SU-DHL-6 (cell line): ENCODE results near the gene PDCD4.
"Not testable (repeated sequence)": the region's sequence is repeated elsewhere in the genome, so short reads cannot be mapped to it uniquely, and the experiment has no call there.

Experiments used
- H2AFZ ChIP-seq: fragments of 200-600 bp; sonication (generic); 2 replicates; pipeline ENCODE4 v1.6.1; 2014; ENCODE audit warnings: low read depth, mild to moderate bottlenecking, moderate library complexity, mixed read lengths, antibody characterized with exemption, low read length; ENCODE audit not compliant: severe bottlenecking
- H3F3A ChIP-seq: fragments of 200-600 bp; shearing (Covaris generic); 2 replicates; pipeline ENCODE4 v1.6.0; 2016; ENCODE audit warnings: antibody characterized with exemption, mild to moderate bottlenecking; ENCODE audit not compliant: insufficient read depth
- H3K27ac ChIP-seq: fragments of 200-600 bp; sonication (generic); 2 replicates; pipeline ENCODE4 v1.5.1; 2016; ENCODE audit warnings: low read depth, mild to moderate bottlenecking, low read length, moderate library complexity, mixed read lengths
- H3K27me3 ChIP-seq: fragments of 200-600 bp; sonication (generic), shearing (Covaris generic); 2 replicates; pipeline ENCODE4 v1.6.0; 2014; ENCODE audit warnings: mild to moderate bottlenecking, low read length
- H3K36me3 ChIP-seq: fragments of 200-600 bp; sonication (generic); 2 replicates; pipeline ENCODE4 v1.6.1; 2014; ENCODE audit warnings: mild to moderate bottlenecking, low read length, mixed read lengths
- H3K4me2 ChIP-seq: fragments of 300-600, 200-600 bp; shearing (Covaris generic), sonication (generic); 2 replicates; pipeline ENCODE4 v1.6.0; 2014; ENCODE audit warnings: low read length, low read depth, mild to moderate bottlenecking; ENCODE audit not compliant: poor library complexity, severe bottlenecking
- H3K4me3 ChIP-seq: fragments of 200-600 bp; sonication (generic); 2 replicates; pipeline ENCODE4 v1.5.1; 2014; ENCODE audit warnings: antibody characterized with exemption, low read length, mild to moderate bottlenecking, mixed read lengths; ENCODE audit not compliant: insufficient read depth, poor library complexity, severe bottlenecking
- H3K79me2 ChIP-seq: fragments of 200-600 bp; sonication (generic); 2 replicates; pipeline ENCODE4 v1.6.1; 2014; ENCODE audit warnings: mild to moderate bottlenecking, low read length, moderate library complexity; ENCODE audit not compliant: insufficient read depth
- H3K9ac ChIP-seq: fragments of 200-600 bp; sonication (generic); 2 replicates; pipeline ENCODE4 v1.7.0; 2014; ENCODE audit warnings: mild to moderate bottlenecking, low read length
- H3K9me2 ChIP-seq: fragments of 200-600 bp; sonication (generic); replicated peaks from 2 replicates; pipeline ENCODE4 v1.6.1; 2014; ENCODE audit warnings: low read length; ENCODE audit not compliant: insufficient read depth
- H3K9me3 ChIP-seq: fragments of 200-600 bp; sonication (generic); 2 replicates; pipeline ENCODE4 v1.6.1; 2014; ENCODE audit warnings: low read length, mixed read lengths; ENCODE audit not compliant: insufficient read depth
- H4K20me1 ChIP-seq: fragments of 200-600 bp; sonication (generic); 2 replicates; pipeline ENCODE4 v1.6.1; 2014; ENCODE audit warnings: low read depth, mild to moderate bottlenecking, antibody characterized with exemption, low read length, moderate library complexity, mixed read lengths
- CTCF ChIP-seq: fragments of 200-600 bp; sonication (generic); IDR thresholded peaks from one replicate; pipeline ENCODE4 v1.5.1; 2017; ENCODE audit warnings: antibody characterized with exemption, mild to moderate bottlenecking, low read length, moderate library complexity; ENCODE audit not compliant: insufficient read depth, poor library complexity, severe bottlenecking
- EZH2phosphoT487 ChIP-seq: fragments of 200-600 bp; sonication (generic), shearing (Covaris generic); conservative IDR thresholded peaks from 2 replicates; pipeline ENCODE4 v1.6.1; 2018; ENCODE audit warnings: mild to moderate bottlenecking, antibody characterized with exemption, low read length, moderate library complexity, mixed read lengths

The PDCD4 gene

DNA sequence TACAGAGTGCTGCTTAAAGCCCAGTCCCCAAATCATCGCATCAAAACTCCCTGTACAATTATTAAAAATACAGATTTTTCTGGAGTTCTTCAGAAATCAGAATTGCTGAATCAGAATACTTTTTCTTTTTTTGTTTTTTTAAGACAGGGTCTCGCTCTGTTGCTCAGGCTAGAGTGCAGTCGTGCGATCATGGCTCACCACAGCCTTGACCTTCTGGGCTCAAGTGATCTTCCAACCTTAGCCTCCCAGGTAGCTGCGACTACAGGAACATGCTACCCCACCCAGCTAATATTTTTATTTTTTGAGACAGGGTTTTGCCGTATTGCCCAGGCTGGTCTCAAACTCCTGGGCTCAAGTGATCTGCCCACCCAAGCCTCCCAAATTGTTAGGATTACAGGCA lies 43.3 kb downstream of the PDCD4 start:
- TF ChIP-seq CTCF (no peak), EZH2phosphoT487 (no peak)
- Histone ChIP-seq H3K9me3 (no peaks in the 10 kb centered on the region), H3K9me2 (no peaks in the 10 kb centered on the region), H3K27me3 (no peaks in the 10 kb centered on the region), H4K20me1 (no peaks in the 10 kb centered on the region), H3K79me2 (peaks cover 2% of the 10 kb centered on the region; the same call in 1 of the 2 replicates), H2AFZ (no peak overlapping the region), H3K36me3 (no peaks in the 10 kb centered on the region; the same call in 1 of the 2 replicates), H3K4me2 (peak overlapping the region; percentile 11), H3K27ac (no peak overlapping the region), H3K4me3 (no peak overlapping the region), H3F3A (peaks cover 17% of the 10 kb centered on the region), H3K9ac (no peak overlapping the region)

DNA sequence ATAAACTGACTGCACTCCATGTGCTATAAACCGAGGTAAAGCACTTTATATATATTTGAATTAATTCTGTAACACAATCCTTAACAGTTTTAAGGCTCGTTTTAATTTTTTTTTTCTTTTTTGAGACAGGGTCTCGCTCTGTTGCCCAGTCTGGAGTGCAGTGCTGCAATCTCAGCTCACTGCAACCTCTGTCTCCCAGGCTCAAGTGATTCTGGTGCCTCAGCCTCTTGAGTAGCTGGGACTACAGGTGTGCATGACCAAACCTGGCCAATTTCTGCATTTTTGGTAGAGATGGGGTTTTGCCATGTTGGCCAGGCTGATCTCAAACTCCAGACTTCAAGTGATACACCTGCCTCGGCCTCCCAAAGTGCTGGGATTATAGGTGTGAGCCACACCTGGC lies 43.9 kb downstream of the PDCD4 start:
- not testable (repeated sequence) for H3K36me3 ChIP-seq, H4K20me1 ChIP-seq, H3K4me3 ChIP-seq, H3K79me2 ChIP-seq, H2AFZ ChIP-seq, H3K27me3 ChIP-seq, H3K9me2 ChIP-seq, H3K9me3 ChIP-seq, H3K9ac ChIP-seq, H3K27ac ChIP-seq
- Histone ChIP-seq H3K4me2 (peak overlapping the region; percentile 11), H3F3A (peaks cover 21% of the 10 kb centered on the region)

DNA sequence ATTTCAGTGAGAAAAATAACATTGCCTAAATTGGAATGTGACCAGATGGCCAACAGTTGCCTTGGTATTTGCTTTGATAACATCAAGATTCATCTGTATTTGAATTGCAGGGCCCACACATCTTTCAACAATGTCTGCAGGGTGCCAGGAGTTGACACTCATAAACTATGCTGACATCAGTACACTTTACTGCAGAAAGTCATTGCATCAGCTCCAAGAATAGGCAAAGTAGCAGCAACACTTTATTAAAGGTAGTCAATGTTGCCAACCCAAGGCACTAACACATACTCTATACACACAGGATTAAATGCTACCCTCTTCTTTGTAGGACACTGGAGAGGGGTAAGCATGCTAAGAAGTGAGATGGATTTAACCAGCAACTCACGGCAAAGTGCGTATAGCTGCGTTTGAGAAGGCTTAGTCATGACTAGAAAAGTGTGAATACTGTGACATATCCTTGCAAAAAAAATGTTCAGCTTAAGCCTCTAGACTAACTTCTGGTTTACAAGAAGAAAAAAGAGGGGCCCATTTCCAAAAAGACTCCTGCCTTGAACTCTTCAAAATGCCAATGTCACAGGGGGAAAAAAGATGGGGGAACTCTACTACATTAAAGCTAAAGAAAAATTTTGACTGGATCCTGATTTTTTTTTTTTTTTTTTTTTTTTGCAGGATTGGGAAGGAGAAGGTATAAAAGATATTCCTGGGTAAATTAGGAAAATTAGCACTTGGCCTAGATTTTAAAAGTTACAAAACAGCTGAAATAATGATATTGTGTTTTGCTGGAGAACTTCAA lies 45.0 kb downstream of the PDCD4 start:
- no peak overlapping the region for H2AFZ ChIP-seq
- H3K27ac ChIP-seq = no peak overlapping the region
- no peak overlapping the region for H3K4me2 ChIP-seq
- H3K9ac ChIP-seq = no peak overlapping the region
- no peaks in the 10 kb centered on the region for H3K9me2 ChIP-seq
- peaks cover 16% of the 10 kb centered on the region for H3K79me2 ChIP-seq
- peaks cover 5% of the 10 kb centered on the region for H3K36me3 ChIP-seq
- no peak overlapping the region for H3K4me3 ChIP-seq
- H3K9me3 ChIP-seq = no peaks in the 10 kb centered on the region
- H3K27me3 ChIP-seq = no peaks in the 10 kb centered on the region
- H3F3A ChIP-seq = peaks cover 29% of the 10 kb centered on the region
- TF ChIP-seq CTCF (no peak), EZH2phosphoT487 (no peak)
- H4K20me1 ChIP-seq = peaks cover 9% of the 10 kb centered on the region

DNA sequence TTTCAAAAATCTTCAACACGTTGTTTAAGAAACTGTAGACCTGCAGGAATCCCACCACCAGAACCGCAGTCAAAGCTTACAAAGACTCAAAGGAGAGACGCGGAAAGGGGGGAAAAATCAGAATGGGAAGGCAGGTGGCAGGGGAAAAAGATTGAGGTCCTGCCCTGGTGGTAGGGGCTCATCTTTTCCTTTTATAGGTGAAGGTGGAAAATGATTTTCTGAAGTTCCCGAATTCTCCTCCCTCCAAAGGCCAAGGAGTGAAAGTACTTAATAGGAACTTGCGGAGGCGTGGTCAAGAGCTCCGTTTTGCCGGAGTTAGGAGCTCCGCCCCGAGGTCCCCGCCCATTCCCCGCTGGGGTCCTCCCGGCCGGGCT lies 46.5 kb downstream of the PDCD4 start:
- Histone ChIP-seq H3K4me3 (peak overlapping the region; percentile 67), H3K9me3 (no peaks in the 10 kb centered on the region), H3K27ac (peak overlapping the region; percentile 87), H4K20me1 (peaks cover 23% of the 10 kb centered on the region), H3K27me3 (no peaks in the 10 kb centered on the region), H3K36me3 (peaks cover 12% of the 10 kb centered on the region), H2AFZ (peak overlapping the region; percentile 93), H3K9ac (peak overlapping the region; percentile 75), H3K79me2 (peaks cover 31% of the 10 kb centered on the region), H3K4me2 (peak overlapping the region; percentile 80), H3F3A (peaks cover 29% of the 10 kb centered on the region), H3K9me2 (no peaks in the 10 kb centered on the region)
- TF ChIP-seq CTCF (no peak), EZH2phosphoT487 (no peak)
